GM18861 (cell line): ENCODE measurements around the gene VRTN.

Experiments
- ATAC-seq: cut with Tn5 transposase; IDR thresholded peaks from one replicate; pipeline ENCODE4 v1.9.1; 2021; ENCODE audit not compliant: unreplicated experiment

VRTN gene

GRCh38 chr14:74392616-74393570 lies 44.6 kb downstream of the VRTN start:
- no peak for ATAC-seq

- no peak for ATAC-seq
Measured at GRCh38 chr14:74394549-74394948, 46.3 kb downstream of the VRTN start.

GRCh38 chr14:74395094-74395493 lies 46.8 kb downstream of the VRTN start:
- ATAC-seq: no peak

- no peak for ATAC-seq
Measured at GRCh38 chr14:74400031-74400685, 51.9 kb downstream of the VRTN start.

- no peak for ATAC-seq
Measured at GRCh38 chr14:74400919-74401503, 52.7 kb downstream of the VRTN start.

- peak; percentile 45 for ATAC-seq
Measured at GRCh38 chr14:74401504-74402241, 53.4 kb downstream of the VRTN start.

GRCh38 chr14:74402401-74403251 lies 54.4 kb downstream of the VRTN start:
- ATAC-seq: no peak

- no peak for ATAC-seq
Measured at GRCh38 chr14:74403619-74404417, 55.5 kb downstream of the VRTN start.

GRCh38 chr14:74404435-74404834 lies 56.2 kb downstream of the VRTN start:
- no peak for ATAC-seq

- ATAC-seq: no peak
Measured at GRCh38 chr14:74405663-74406062, 57.4 kb downstream of the VRTN start.

GRCh38 chr14:74407021-74407800 lies 58.9 kb downstream of the VRTN start:
- no peak for ATAC-seq

- no peak for ATAC-seq
Measured at GRCh38 chr14:74407801-74408154, 59.5 kb downstream of the VRTN start.

- ATAC-seq: no peak
Measured at GRCh38 chr14:74408870-74409269, 60.6 kb downstream of the VRTN start.

GRCh38 chr14:74409441-74409840 lies 61.2 kb downstream of the VRTN start:
- ATAC-seq: no peak
